Peyer's patch (tissue), 4 donors: ENCODE data around the gene ARHGEF26.

Source experiments
- CTCF ChIP-seq, 6 experiments: fragments of 450-650 bp in 4 of 6; fragments of 200-600 bp in 2 of 6; sonication (generic) in 1 of 6; IDR thresholded peaks; one replicate each; pipeline ENCODE4 v1.5.1; 2017 to 2019; ENCODE audit warnings: antibody characterized with exemption in 6 of 6, mild to moderate bottlenecking in 3 of 6, moderate library complexity in 1 of 6
- POLR2A ChIP-seq, 2 donors: fragments of 450-650 bp; IDR thresholded peaks; one replicate each; pipeline ENCODE4 v1.5.1; 2017; ENCODE audit warnings: antibody characterized with exemption in 2 of 2, mild to moderate bottlenecking in 2 of 2, moderate library complexity in 2 of 2

DNA sequence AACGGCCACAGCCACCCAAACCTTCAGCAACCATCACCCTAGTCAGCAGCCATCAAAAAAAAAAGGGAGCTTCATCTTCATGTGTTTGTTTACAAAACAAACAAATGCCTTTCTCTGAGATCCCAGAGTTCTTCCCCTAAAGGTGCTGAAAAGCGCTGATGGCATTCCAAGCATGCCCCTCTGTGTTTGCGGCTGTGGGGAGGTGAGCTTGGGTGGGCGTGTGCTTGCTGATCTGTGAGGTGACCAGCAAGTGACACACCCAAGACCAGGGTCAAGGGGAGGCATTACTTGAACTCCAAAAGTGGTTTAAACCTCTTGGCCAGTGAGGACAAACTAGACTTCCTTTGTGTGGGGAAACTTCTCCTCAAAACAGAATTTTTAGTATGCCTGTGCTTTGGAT, 121.6 kb downstream of the ARHGEF26 start:
- TF ChIP-seq CTCF (IDR thresholded peaks at IDR 0.05) (no peak), POLR2A (IDR thresholded peaks at IDR 0.05) (no peak)
